Osteocyte (in vitro differentiated cells): Measurements from ENCODE around the gene INTS1. TPM values are rescaled to one million over a fixed set of nuclear protein-coding genes. Genes with fewer than 3 reads are reported as not detected.
A peak's percentile ranks its signal among the peaks of the same experiment; 100 is the strongest.

ENCODE experiments used
- DNase-seq: peaks from one replicate; pipeline ENCODE4 v3.0.0; 2021; ENCODE audit warnings: mixed read lengths; ENCODE audit not compliant: unreplicated experiment; ENCODE audit errors: extremely low spot score
- H3K27ac Mint-ChIP-seq: one replicate; pipeline ENCODE4 v1.8.0; 2021; ENCODE audit warnings: mild to moderate bottlenecking, mixed read lengths; ENCODE audit not compliant: unreplicated experiment
- H3K27me3 Mint-ChIP-seq: one replicate; pipeline ENCODE4 v1.8.0; 2021; ENCODE audit warnings: mixed read lengths; ENCODE audit not compliant: unreplicated experiment
- H3K36me3 Mint-ChIP-seq: one replicate; pipeline ENCODE4 v1.8.0; 2021; ENCODE audit warnings: mixed read lengths; ENCODE audit not compliant: unreplicated experiment
- H3K4me1 Mint-ChIP-seq: one replicate; pipeline ENCODE4 v1.8.0; 2021; ENCODE audit warnings: mixed read lengths; ENCODE audit not compliant: unreplicated experiment
- H3K4me3 Mint-ChIP-seq: one replicate; pipeline ENCODE4 v1.8.0; 2021; ENCODE audit warnings: mild to moderate bottlenecking, moderate library complexity, mixed read lengths; ENCODE audit not compliant: unreplicated experiment
- H3K9me3 Mint-ChIP-seq: one replicate; pipeline ENCODE4 v1.8.0; 2021; ENCODE audit warnings: mixed read lengths; ENCODE audit not compliant: unreplicated experiment
- CTCF ChIP-seq: fragments of 200-600 bp; sonication (generic); IDR thresholded peaks from 2 replicates; pipeline ENCODE4 v1.5.0; 2021; ENCODE audit warnings: antibody characterized with exemption, mild to moderate bottlenecking, moderate library complexity
- total RNA-seq: library from RNA; stranded (reverse); gene quantifications from 2 replicates; pipeline ENCODE4 v1.2.1, GENCODE V29; 2021

The INTS1 gene
- total RNA-seq, 1 donor from 2014 or later: 121 TPM

- no peak for TF ChIP-seq CTCF
- H3K27ac Mint-ChIP-seq: no peak overlapping the region
- H3K4me1 Mint-ChIP-seq: peaks cover 36% of the 10 kb centered on the region
Measured at GRCh38 chr7:1529383-1530116, 25.4 kb upstream of the INTS1 start.

GRCh38 chr7:1526271-1526754 lies 22.1 kb upstream of the INTS1 start:
- no peak overlapping the region for H3K27ac Mint-ChIP-seq
- H3K27me3 Mint-ChIP-seq: peaks cover 8% of the 10 kb centered on the region
- H3K9me3 Mint-ChIP-seq: no peaks in the 10 kb centered on the region
- no peak overlapping the region for H3K4me3 Mint-ChIP-seq
- TF ChIP-seq CTCF: no peak
- H3K4me1 Mint-ChIP-seq: peaks cover 6% of the 10 kb centered on the region
- H3K36me3 Mint-ChIP-seq: no peaks in the 10 kb centered on the region
- no peak for DNase-seq

More at GRCh38 chr7:1529383-1530116, 25.4 kb upstream of the INTS1 start:
- no peaks in the 10 kb centered on the region for H3K9me3 Mint-ChIP-seq
- H3K36me3 Mint-ChIP-seq: no peaks in the 10 kb centered on the region
- no peak for DNase-seq
- peaks cover 5% of the 10 kb centered on the region for H3K27me3 Mint-ChIP-seq
- H3K4me3 Mint-ChIP-seq: peak overlapping the region; percentile 67

- Mint-ChIP-seq H3K4me1 (peaks cover 9% of the 10 kb centered on the region), H3K4me3 (no peak overlapping the region), H3K36me3 (no peaks in the 10 kb centered on the region), H3K27me3 (peaks cover 8% of the 10 kb centered on the region), H3K27ac (no peak overlapping the region), H3K9me3 (no peaks in the 10 kb centered on the region)
- TF ChIP-seq CTCF: no peak
- no peak for DNase-seq
Measured at GRCh38 chr7:1525409-1525808, 21.2 kb upstream of the INTS1 start.

- peaks cover 3% of the 10 kb centered on the region for H3K36me3 Mint-ChIP-seq
- peaks cover 6% of the 10 kb centered on the region for H3K9me3 Mint-ChIP-seq
- DNase-seq: no peak
- H3K4me1 Mint-ChIP-seq: peaks cover 9% of the 10 kb centered on the region
- TF ChIP-seq CTCF: no peak
- peaks cover 8% of the 10 kb centered on the region for H3K27me3 Mint-ChIP-seq
- no peak overlapping the region for H3K4me3 Mint-ChIP-seq
- no peak overlapping the region for H3K27ac Mint-ChIP-seq
Measured at GRCh38 chr7:1523844-1524243, 19.7 kb upstream of the INTS1 start.

- Mint-ChIP-seq H3K27ac (no peak overlapping the region), H3K27me3 (peaks cover 8% of the 10 kb centered on the region), H3K9me3 (peaks cover 6% of the 10 kb centered on the region), H3K4me3 (no peak overlapping the region), H3K4me1 (peaks cover 9% of the 10 kb centered on the region), H3K36me3 (peaks cover 3% of the 10 kb centered on the region)
- DNase-seq: no peak
- no peak for TF ChIP-seq CTCF
Measured at GRCh38 chr7:1523208-1523607, 19.0 kb upstream of the INTS1 start.
